ENCODE data around the gene UBE2L5.
"Not testable (repeated sequence)": the region's sequence is repeated elsewhere in the genome, so short reads cannot be mapped to it uniquely, and the experiment has no call there.

The UBE2L5 gene

DNA sequence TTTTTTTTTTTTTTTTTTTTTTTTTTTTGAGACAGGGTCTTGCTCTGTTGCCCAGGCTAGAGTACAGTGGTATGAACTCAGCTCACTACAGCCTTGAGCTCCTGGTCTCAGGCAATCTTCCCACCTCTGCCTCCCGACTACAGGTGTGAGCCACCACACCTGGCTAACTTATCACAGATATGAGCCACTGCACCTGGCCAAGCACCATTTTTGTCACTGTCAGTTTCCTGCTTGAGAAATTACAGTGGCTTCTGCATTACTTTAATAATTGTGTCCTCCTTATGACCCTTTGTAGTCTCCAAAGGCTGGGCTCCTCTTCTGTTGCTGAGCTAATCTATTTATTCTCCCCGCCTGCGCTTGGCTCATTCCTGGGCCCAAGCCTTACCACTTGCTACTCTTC, 16.0 kb downstream of the UBE2L5 start:
- H4K20me1 ChIP-seq (ENCODE audit: insufficient read depth, low read length, poor library complexity, severe bottlenecking), result no peaks in the 10 kb centered on the region
- H2AFZ ChIP-seq (ENCODE audit: low read length), result peak overlapping the region; percentile 48
- peaks cover 49% of the 10 kb centered on the region for H3K4me1 ChIP-seq (ENCODE audit: insufficient read depth, low read length, poor library complexity, severe bottlenecking)
- no peak overlapping the region for H3K4me2 ChIP-seq (ENCODE audit: low read depth, low read length, poor library complexity, severe bottlenecking)
- no peak for TF ChIP-seq EZH2phosphoT487 (IDR thresholded peaks at IDR 0.05; ENCODE audit: borderline replicate concordance)
- TF ChIP-seq CTCF (conservative IDR thresholded peaks at IDR 0.05; ENCODE audit: low read length), result no peak
- H3K79me2 ChIP-seq (ENCODE audit: insufficient read depth, low read length), result no peaks in the 10 kb centered on the region
- H3F3A ChIP-seq (ENCODE audit: low read depth), result peaks cover 9% of the 10 kb centered on the region
- no peaks in the 10 kb centered on the region for H3K9me3 ChIP-seq (ENCODE audit: insufficient read depth, low read depth, low read length)
- no peak overlapping the region for H3K9ac ChIP-seq (ENCODE audit: low read depth, low read length, poor library complexity, severe bottlenecking)
- no peak overlapping the region for H3K4me3 ChIP-seq (ENCODE audit: low read length, poor library complexity, severe bottlenecking)
- no peaks in the 10 kb centered on the region for H3K27me3 ChIP-seq (ENCODE audit: insufficient read depth, low read length, poor library complexity, severe bottlenecking)
- H3K9me2 ChIP-seq (replicated peaks; ENCODE audit: low read depth, low read length), result no peaks in the 10 kb centered on the region
- H3K36me3 ChIP-seq (ENCODE audit: insufficient read depth, low read length), result no peaks in the 10 kb centered on the region

GRCh38 chr13:30440910-30441703, 18.8 kb downstream of the UBE2L5 start:
- no peaks in the 10 kb centered on the region for H3K9me3 ChIP-seq (ENCODE audit: insufficient read depth, low read depth, low read length)
- H3K4me1 ChIP-seq (ENCODE audit: insufficient read depth, low read length, poor library complexity, severe bottlenecking), result peaks cover 62% of the 10 kb centered on the region
- TF ChIP-seq CTCF (conservative IDR thresholded peaks at IDR 0.05; ENCODE audit: low read length), result no peak
- no peak for TF ChIP-seq EZH2phosphoT487 (IDR thresholded peaks at IDR 0.05; ENCODE audit: borderline replicate concordance)
- H3K4me2 ChIP-seq (ENCODE audit: low read depth, low read length, poor library complexity, severe bottlenecking), result peak overlapping the region; percentile 65
- H2AFZ ChIP-seq (ENCODE audit: low read length), result 0 out of 2 replicates have a peak overlapping the region, but pooled peaks have one; percentile 6
- no peaks in the 10 kb centered on the region for H3K9me2 ChIP-seq (replicated peaks; ENCODE audit: low read depth, low read length)
- peak overlapping the region; percentile 44 for H3K4me3 ChIP-seq (ENCODE audit: low read length, poor library complexity, severe bottlenecking)
- H4K20me1 ChIP-seq (ENCODE audit: insufficient read depth, low read length, poor library complexity, severe bottlenecking), result no peaks in the 10 kb centered on the region
- peak overlapping the region; percentile 60 for H3K9ac ChIP-seq (ENCODE audit: low read depth, low read length, poor library complexity, severe bottlenecking)
- H3K36me3 ChIP-seq (ENCODE audit: insufficient read depth, low read length), result no peaks in the 10 kb centered on the region
- no peaks in the 10 kb centered on the region for H3K27me3 ChIP-seq (ENCODE audit: insufficient read depth, low read length, poor library complexity, severe bottlenecking)
- H3F3A ChIP-seq (ENCODE audit: low read depth), result peaks cover 9% of the 10 kb centered on the region
- H3K79me2 ChIP-seq (ENCODE audit: insufficient read depth, low read length), result no peaks in the 10 kb centered on the region

GRCh38 chr13:30442926-30443325, 20.6 kb downstream of the UBE2L5 start:
- H3K36me3 ChIP-seq (ENCODE audit: insufficient read depth, low read length), result no peaks in the 10 kb centered on the region
- no peaks in the 10 kb centered on the region for H3K27me3 ChIP-seq (ENCODE audit: insufficient read depth, low read length, poor library complexity, severe bottlenecking)
- H3K79me2 ChIP-seq (ENCODE audit: insufficient read depth, low read length), result no peaks in the 10 kb centered on the region
- peak overlapping the region; percentile 69 for H2AFZ ChIP-seq (ENCODE audit: low read length)
- H3K9ac ChIP-seq (ENCODE audit: low read depth, low read length, poor library complexity, severe bottlenecking), result no peak overlapping the region
- no peak overlapping the region for H3K4me3 ChIP-seq (ENCODE audit: low read length, poor library complexity, severe bottlenecking)
- peaks cover 9% of the 10 kb centered on the region for H3F3A ChIP-seq (ENCODE audit: low read depth)
- H3K9me3 ChIP-seq (ENCODE audit: insufficient read depth, low read depth, low read length), result no peaks in the 10 kb centered on the region
- H4K20me1 ChIP-seq (ENCODE audit: insufficient read depth, low read length, poor library complexity, severe bottlenecking), result no peaks in the 10 kb centered on the region
- peaks cover 55% of the 10 kb centered on the region for H3K4me1 ChIP-seq (ENCODE audit: insufficient read depth, low read length, poor library complexity, severe bottlenecking)
- H3K9me2 ChIP-seq (replicated peaks; ENCODE audit: low read depth, low read length), result no peaks in the 10 kb centered on the region
- TF ChIP-seq EZH2phosphoT487 (IDR thresholded peaks at IDR 0.05; ENCODE audit: borderline replicate concordance) (no peak), CTCF (conservative IDR thresholded peaks at IDR 0.05; ENCODE audit: low read length) (no peak)
- no peak overlapping the region for H3K4me2 ChIP-seq (ENCODE audit: low read depth, low read length, poor library complexity, severe bottlenecking)

GRCh38 chr13:30443491-30443890, 21.2 kb downstream of the UBE2L5 start:
- H3K9ac ChIP-seq (ENCODE audit: low read depth, low read length, poor library complexity, severe bottlenecking); H3K4me3 ChIP-seq (ENCODE audit: low read length, poor library complexity, severe bottlenecking); H2AFZ ChIP-seq (ENCODE audit: low read length); H3K27me3 ChIP-seq (ENCODE audit: insufficient read depth, low read length, poor library complexity, severe bottlenecking); H3F3A ChIP-seq (ENCODE audit: low read depth); H3K9me3 ChIP-seq (ENCODE audit: insufficient read depth, low read depth, low read length); H3K9me2 ChIP-seq (replicated peaks; ENCODE audit: low read depth, low read length); H3K4me2 ChIP-seq (ENCODE audit: low read depth, low read length, poor library complexity, severe bottlenecking); H4K20me1 ChIP-seq (ENCODE audit: insufficient read depth, low read length, poor library complexity, severe bottlenecking); H3K36me3 ChIP-seq (ENCODE audit: insufficient read depth, low read length); H3K79me2 ChIP-seq (ENCODE audit: insufficient read depth, low read length): not testable (repeated sequence)
- H3K4me1 ChIP-seq (ENCODE audit: insufficient read depth, low read length, poor library complexity, severe bottlenecking), result peaks cover 51% of the 10 kb centered on the region

Measured in Loucy (cell line).